Kidney glomerular epithelial cell (primary cell): ENCODE measurements around the gene MXD3.
"Not testable (repeated sequence)": the region's sequence is repeated elsewhere in the genome, so short reads cannot be mapped to it uniquely, and the experiment has no call there.

Experiments used
- DNase-seq: peaks from one replicate; lab custom pipeline; 2025; lab: John Stamatoyannopoulos, UW

Gene MXD3

GRCh38 chr5:177319913-177320588 is 8.4 kb upstream of the MXD3 start:
- no peak for DNase-seq

DNA sequence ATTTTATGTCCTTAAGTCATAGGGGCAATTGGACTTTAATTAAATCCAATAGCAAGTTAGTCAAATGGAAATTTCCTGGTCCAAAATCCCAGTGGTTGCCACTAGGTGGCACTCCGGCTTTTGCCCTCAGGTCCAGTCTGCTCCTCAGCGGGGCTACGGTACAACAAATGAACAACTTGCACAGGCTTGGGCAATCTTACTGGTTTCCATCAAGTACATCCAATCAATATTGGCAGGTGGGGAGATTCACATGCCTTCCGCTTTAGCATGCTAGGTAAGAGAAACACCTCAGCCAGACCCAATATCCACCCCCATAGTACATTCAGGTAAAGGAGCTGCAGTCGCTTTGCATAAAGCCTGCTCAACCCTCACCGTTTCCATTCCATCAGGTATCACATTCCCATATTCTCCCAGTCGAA is 6.3 kb upstream of the MXD3 start:
- DNase-seq, result peak; percentile 48

- no peak for DNase-seq
These were observed 4.3 kb upstream of the MXD3 start for GRCh38 chr5:177316005-177316404.

- DNase-seq, result no peak
These were observed 3.7 kb upstream of the MXD3 start for GRCh38 chr5:177315411-177315810.

- DNase-seq, result no peak
These were observed 3.0 kb upstream of the MXD3 start for GRCh38 chr5:177314376-177315342.

GRCh38 chr5:177313561-177314259 is 2.0 kb upstream of the MXD3 start:
- DNase-seq, result no peak

GRCh38 chr5:177312649-177313181 is 1.0 kb upstream of the MXD3 start:
- no peak for DNase-seq

- no peak for DNase-seq
These were observed 341 bp downstream of the MXD3 start for GRCh38 chr5:177311392-177311722.

- no peak for DNase-seq
These were observed 824 bp downstream of the MXD3 start for GRCh38 chr5:177310757-177311391.

GRCh38 chr5:177310332-177310731 is 1.4 kb downstream of the MXD3 start:
- DNase-seq, result no peak

DNA sequence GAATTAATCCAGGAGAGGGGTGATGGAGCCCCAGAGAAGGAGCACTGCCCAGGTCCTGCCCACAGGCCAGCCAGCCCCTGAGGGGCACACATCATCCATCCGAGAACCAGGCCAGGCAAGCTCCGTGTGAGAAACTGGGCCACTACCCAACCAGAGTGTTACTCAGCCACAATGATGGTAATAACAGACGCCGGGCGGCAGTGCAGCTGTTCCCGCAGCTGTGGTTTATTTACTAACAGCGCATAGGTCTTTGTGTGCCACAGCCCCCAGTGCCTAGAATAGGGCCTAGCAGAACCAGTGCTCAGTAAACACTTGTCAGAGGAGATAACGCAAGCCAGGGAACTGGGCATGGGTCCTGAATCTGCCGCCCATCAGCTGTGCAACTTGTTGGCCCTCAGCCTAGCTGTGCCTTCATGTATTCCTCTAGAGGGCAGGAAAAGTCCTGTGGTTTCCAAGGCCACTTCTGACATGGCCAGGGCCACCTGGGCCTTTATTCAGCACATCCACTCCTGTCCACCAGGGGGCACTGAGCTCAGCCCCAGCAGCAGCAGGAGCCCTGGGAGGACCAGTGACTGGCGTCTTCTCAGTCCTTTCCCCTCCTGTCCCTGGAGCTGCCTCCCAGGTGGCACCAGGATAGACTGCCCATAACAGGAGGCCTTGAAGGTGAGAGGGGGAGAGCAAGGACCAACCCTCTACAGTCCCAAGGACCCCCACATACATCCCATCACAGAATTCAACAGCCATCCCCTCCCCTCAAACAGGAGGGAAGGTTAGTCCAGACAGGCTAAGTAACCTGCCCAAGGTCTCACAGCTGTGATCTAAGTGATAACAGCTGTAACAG is 2.1 kb downstream of the MXD3 start:
- peak; percentile 69 for DNase-seq

DNA sequence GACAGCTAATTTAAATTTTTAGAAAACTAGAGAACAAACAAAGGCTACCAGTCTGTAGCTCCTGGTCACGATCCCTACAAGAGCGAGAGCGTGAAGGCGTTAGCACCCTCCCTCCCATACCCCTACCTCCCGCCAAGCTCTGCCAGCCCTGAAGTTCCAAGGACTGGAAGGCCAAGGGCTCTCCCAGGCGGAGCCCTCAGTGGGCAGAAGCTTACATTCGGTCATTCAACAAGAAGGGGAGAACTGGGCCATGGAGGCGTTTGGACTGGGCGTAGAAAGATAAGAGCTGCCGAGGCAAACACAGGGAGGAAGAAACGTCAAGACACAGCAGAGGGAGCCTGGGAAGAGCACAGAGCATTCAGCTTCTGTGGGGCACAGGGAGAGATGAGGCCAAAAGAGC is 3.0 kb downstream of the MXD3 start:
- DNase-seq, result no peak

GRCh38 chr5:177307544-177308363 is 3.9 kb downstream of the MXD3 start:
- DNase-seq, result no peak

- no peak for DNase-seq
These were observed 4.8 kb downstream of the MXD3 start for GRCh38 chr5:177306674-177307543.

GRCh38 chr5:177306103-177306640 is 5.5 kb downstream of the MXD3 start:
- DNase-seq, result not testable (repeated sequence)

- no peak for DNase-seq
These were observed 7.1 kb downstream of the MXD3 start for GRCh38 chr5:177304392-177305119.

DNA sequence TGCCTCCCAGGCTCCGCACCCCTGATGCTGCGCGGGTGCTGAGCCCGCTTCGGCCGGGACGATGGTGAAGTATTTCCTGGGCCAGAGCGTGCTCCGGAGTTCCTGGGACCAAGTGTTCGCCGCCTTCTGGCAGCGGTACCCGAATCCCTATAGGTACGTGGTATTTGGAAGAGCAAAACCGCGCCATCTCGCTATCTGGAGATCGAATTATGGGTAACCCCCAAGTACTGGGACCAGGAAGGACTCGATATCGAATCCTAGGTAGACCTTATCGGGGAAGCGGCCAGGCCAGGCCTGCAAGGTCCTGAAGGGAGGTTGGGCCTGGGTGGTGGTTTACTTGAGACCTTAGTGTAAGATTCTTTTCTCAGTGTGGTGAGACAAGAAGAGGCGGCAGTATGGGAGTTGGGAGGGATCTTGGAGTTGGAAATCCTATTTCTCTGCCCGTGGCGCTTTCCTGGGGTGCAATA is 7.7 kb downstream of the MXD3 start:
- DNase-seq, result no peak
